Adrenal gland (tissue), 12 donors: ENCODE data around the gene TM6SF1. TPM values are rescaled to one million over a fixed set of nuclear protein-coding genes. Genes with fewer than 3 reads are reported as not detected.

Experiments used
- DNase-seq, 7 donors: peaks; one replicate each; pipeline ENCODE4 v3.0.0-alpha.2; 2019 to 2020
- H3K27ac ChIP-seq, 5 donors: fragments of 200-600 bp; sonication (generic) in 4 of 5; 1 replicate in 3 of 5; 2 replicates in 2 of 5; pipeline versions ENCODE4 v1.5.1 to v1.8.0; 2016 to 2020; ENCODE audit warnings: mild to moderate bottlenecking in 1 of 5
- H3K27me3 ChIP-seq: fragments of 200-600 bp; 2 replicates; pipeline ENCODE4 v1.8.0; 2021
- H3K36me3 ChIP-seq, 2 donors: fragments of 200-600 bp; replicated peaks in 1 of 2; 1 replicate in 1 of 2; 2 replicates in 1 of 2; pipeline versions ENCODE4 v1.5.1 to v1.8.0; 2018 to 2022
- H3K4me1 ChIP-seq, 2 donors: fragments of 200-600 bp; replicated peaks in 1 of 2; 1 replicate in 1 of 2; 2 replicates in 1 of 2; pipeline versions ENCODE4 v1.5.1 to v1.8.0; 2018 to 2021
- H3K4me3 ChIP-seq, 4 donors: fragments of 200-600 bp; sonication (generic) in 3 of 4; one replicate each; pipeline ENCODE4 v1.5.1; 2016 to 2018
- H3K9me3 ChIP-seq, 3 donors: fragments of 200-600 bp; sonication (generic) in 1 of 3; replicated peaks in 1 of 3; 1 replicate in 2 of 3; 2 replicates in 1 of 3; pipeline versions ENCODE4 v1.5.1 to v1.8.0; 2016 to 2021
- CTCF ChIP-seq, 6 experiments: fragments of 450-650 bp in 4 of 6; fragments of 200-600 bp in 2 of 6; sonication (generic) in 1 of 6; IDR thresholded peaks; 1 replicate in 5 of 6; 2 replicates in 1 of 6; pipeline versions ENCODE4 v1.5.1 to v1.8.0; 2016 to 2021; ENCODE audit warnings: antibody characterized with exemption in 6 of 6, mild to moderate bottlenecking in 2 of 6, moderate library complexity in 1 of 6
- POLR2A ChIP-seq, 2 donors: fragments of 450-650 bp; IDR thresholded peaks; one replicate each; pipeline ENCODE4 v1.6.1; 2017; ENCODE audit warnings: antibody characterized with exemption in 2 of 2, mild to moderate bottlenecking in 2 of 2, moderate library complexity in 1 of 2
- WGBS, 4 donors: extraction: QIAGEN DNeasy Blood & Tissue Kit in 2 of 4; methylation state at CpG; one replicate each; pipeline versions ENCODE4 v1.1.5 to v1.1.7; 2013 to 2017; 5-methylcytosine and 5-hydroxymethylcytosine counted together
- intact Hi-C, 2 donors: fragments of 100-400 bp; cut with DNase I; formaldehyde crosslinking; loops; one replicate each; pipeline versions ENCODE4 v1.14.1 to v1.15.0; 2022 to 2023
- polyA plus RNA-seq, 3 donors: library from polyadenylated mRNA; stranded (reverse); fragments of 200-250 nt in 2 of 3; fragments of 350-450 nt in 1 of 3; fragmentation: Illumina TruSeq in 1 of 3; extraction: RNeasy Lipid Tissue Mini Kit (QIAGEN cat#74804) in 1 of 3; gene quantifications; one replicate each; pipeline ENCODE4 v1.2.3, GENCODE V29; 2013 to 2014
- total RNA-seq, 9 donors: library from RNA; depleted of rRNA in 4 of 9; stranded (reverse); fragments of >200 nt in 4 of 9; fragments of 120-200 nt in 1 of 9; fragmentation: NEBNext Ultra II Directional in 1 of 9; extraction: Animal tissue kit (Norgen Biotek cat#: 25700) in 1 of 9; gene quantifications; one replicate each; pipeline versions ENCODE4 v1.1.0 to v1.2.4, GENCODE V29; 2013 to 2023
- donor health status: healthy with polysubstance abuse.
- donor health status: Bipolar disorder and iron deficiency.
- donor health status: DM: yes; HTN: yes; CAD: no.
- donor health status: DM: no; HTN: no; CAD: no.
- donor health status: DM: no; HTN: no; CAD: no.
- donor health status: DM: yes; HTN: yes; CAD: no.

TM6SF1 gene
- total and polyA plus RNA-seq, 12 donors: 0.67 to 9.5 (median 4.3) TPM

GRCh38 chr15:83115410-83115809 lies 8.0 kb downstream of the TM6SF1 start:
- H3K4me3 ChIP-seq: no peak overlapping the region
- no peaks in the 10 kb centered on the region for H3K36me3 ChIP-seq
- intact Hi-C loops: no loop called here
- DNase-seq: no peak
- 90 to 93% (median 93%) methylated on average over 3 of the region's 3 CpGs for whole genome bisulfite sequencing, 4 donors
- TF ChIP-seq CTCF (IDR thresholded peaks at IDR 0.05) (no peak), POLR2A (IDR thresholded peaks at IDR 0.05) (no peak)
- H3K9me3 ChIP-seq: no peaks in the 10 kb centered on the region
- no peaks in the 10 kb centered on the region for H3K4me1 ChIP-seq
- no peak overlapping the region for H3K27ac ChIP-seq
- H3K27me3 ChIP-seq: no peaks in the 10 kb centered on the region

- DNase-seq: no peak
- intact Hi-C loops: no loop called here
- TF ChIP-seq CTCF (IDR thresholded peaks at IDR 0.05) (no peak), POLR2A (IDR thresholded peaks at IDR 0.05) (no peak)
- WGBS, 4 donors: 91 to 94% (median 92%) methylated on average over 11 of the region's 11 CpGs
- H3K27me3 ChIP-seq: no peaks in the 10 kb centered on the region
- H3K36me3 ChIP-seq: no peaks in the 10 kb centered on the region
- no peak overlapping the region for H3K27ac ChIP-seq
- H3K9me3 ChIP-seq: no peaks in the 10 kb centered on the region
- no peak overlapping the region for H3K4me3 ChIP-seq
- no peaks in the 10 kb centered on the region for H3K4me1 ChIP-seq
Observed at GRCh38 chr15:83115831-83116565, 8.6 kb downstream of the TM6SF1 start.

GRCh38 chr15:83118291-83118827 lies 10.9 kb downstream of the TM6SF1 start:
- Histone ChIP-seq H3K4me3 (no peak overlapping the region), H3K4me1 (no peaks in the 10 kb centered on the region), H3K27ac (no peak overlapping the region), H3K36me3 (no peaks in the 10 kb centered on the region), H3K9me3 (no peaks in the 10 kb centered on the region), H3K27me3 (no peaks in the 10 kb centered on the region)
- DNase-seq: no peak
- intact Hi-C loops: no loop called here
- 72 to 84% (median 80%) methylated on average over 6 of the region's 6 CpGs for WGBS, 4 donors
- TF ChIP-seq POLR2A (IDR thresholded peaks at IDR 0.05): no peak
- no peak for TF ChIP-seq CTCF (IDR thresholded peaks at IDR 0.05)

GRCh38 chr15:83118968-83119367 lies 11.5 kb downstream of the TM6SF1 start:
- Histone ChIP-seq H3K4me1 (no peaks in the 10 kb centered on the region), H3K36me3 (no peaks in the 10 kb centered on the region), H3K27ac (no peak overlapping the region), H3K4me3 (no peak overlapping the region), H3K9me3 (no peaks in the 10 kb centered on the region), H3K27me3 (no peaks in the 10 kb centered on the region)
- no peak for DNase-seq
- WGBS, 4 donors: 89 to 96% (median 90%) methylated on average over 3 to 4 of the region's 4 CpGs
- intact Hi-C loops: no loop called here
- TF ChIP-seq POLR2A (IDR thresholded peaks at IDR 0.05): no peak
- TF ChIP-seq CTCF (IDR thresholded peaks at IDR 0.05): no peak
